Kidney epithelial cell (primary cell): ENCODE data around the gene MPRIP. TPM values are rescaled to one million over a fixed set of nuclear protein-coding genes. Genes with fewer than 3 reads are reported as not detected.

Experiments used
- DNase-seq: peaks from one replicate; pipeline ENCODE4 v3.0.0-alpha.2; 2010; ENCODE audit warnings: low read depth
- H3K27me3 ChIP-seq: 2 replicates; pipeline ENCODE4 v1.6.0; 2011; ENCODE audit warnings: low read length; ENCODE audit not compliant: control insufficient read depth, insufficient read depth
- H3K36me3 ChIP-seq: 2 replicates; pipeline ENCODE4 v1.5.1; 2011; ENCODE audit warnings: low read length; ENCODE audit not compliant: control insufficient read depth, insufficient read depth
- H3K4me3 ChIP-seq: 2 replicates; pipeline ENCODE4 v1.5.1; 2011; ENCODE audit warnings: low read depth, mild to moderate bottlenecking, control low read depth, low read length
- CTCF ChIP-seq: IDR thresholded peaks from 2 replicates; pipeline ENCODE4 v1.5.1; 2011; ENCODE audit warnings: mild to moderate bottlenecking, moderate library complexity, low read length, control low read depth, inconsistent platforms; ENCODE audit not compliant: insufficient read depth, poor library complexity, severe bottlenecking
- total RNA-seq: library from RNA; depleted of rRNA; stranded (reverse); fragments of >200 nt; gene quantifications from 2 replicates; pipeline ENCODE4 v1.2.3, GENCODE V29; 2015

MPRIP gene
- total RNA-seq, 1 donor from 2014 or later: 99.6 TPM

- DNase-seq: peak; percentile 88
- Histone ChIP-seq H3K27me3 (no peaks in the 10 kb centered on the region), H3K36me3 (no peaks in the 10 kb centered on the region), H3K4me3 (no peak overlapping the region)
- no peak for TF ChIP-seq CTCF
Measured at GRCh38 chr17:17028059-17028877, 14.0 kb upstream of the MPRIP start.

GRCh38 chr17:17028878-17029535 lies 13.2 kb upstream of the MPRIP start:
- no peak for TF ChIP-seq CTCF
- no peak overlapping the region for H3K4me3 ChIP-seq
- DNase-seq: no peak
- H3K27me3 ChIP-seq: no peaks in the 10 kb centered on the region
- no peaks in the 10 kb centered on the region for H3K36me3 ChIP-seq

GRCh38 chr17:17029938-17030337 lies 12.3 kb upstream of the MPRIP start:
- DNase-seq: no peak
- Histone ChIP-seq H3K27me3 (no peaks in the 10 kb centered on the region), H3K4me3 (no peak overlapping the region), H3K36me3 (no peaks in the 10 kb centered on the region)
- TF ChIP-seq CTCF: no peak

GRCh38 chr17:17030515-17031211 lies 11.6 kb upstream of the MPRIP start:
- DNase-seq: no peak
- H3K4me3 ChIP-seq: no peak overlapping the region
- no peak for TF ChIP-seq CTCF

GRCh38 chr17:17032131-17032692 lies 10.0 kb upstream of the MPRIP start:
- DNase-seq: no peak
- no peak for TF ChIP-seq CTCF
- H3K4me3 ChIP-seq: no peak overlapping the region
- H3K27me3 ChIP-seq: no peaks in the 10 kb centered on the region
- no peaks in the 10 kb centered on the region for H3K36me3 ChIP-seq

More at GRCh38 chr17:17030515-17031211, 11.6 kb upstream of the MPRIP start:
- Histone ChIP-seq H3K36me3 (no peaks in the 10 kb centered on the region), H3K27me3 (no peaks in the 10 kb centered on the region)
